ENCODE measurements around the gene TYRO3.
A peak's percentile ranks its signal among the peaks of the same experiment; 100 is the strongest.

The TYRO3 gene

DNA sequence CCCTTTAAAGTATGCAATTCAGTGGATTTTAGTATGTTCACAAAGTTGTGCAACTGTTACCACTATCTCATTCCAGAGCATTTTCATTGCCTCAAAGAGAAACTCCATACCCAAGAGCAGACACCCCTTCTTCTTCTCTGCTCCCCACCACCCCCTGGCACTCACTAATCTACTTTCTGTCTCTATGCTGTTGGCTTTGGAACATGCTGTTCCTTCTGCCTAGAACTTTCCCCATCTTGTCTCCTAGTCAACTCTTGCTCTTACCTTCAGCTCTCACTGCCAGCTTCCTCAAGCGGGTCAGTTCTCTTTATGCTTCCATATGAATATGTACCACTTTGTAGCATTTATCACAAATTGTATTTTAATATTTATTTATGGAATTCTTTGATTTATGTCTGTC is 50.1 kb downstream of the TYRO3 start:
- DNase-seq = no peak

- DNase-seq = no peak
Observed at GRCh38 chr15:41610048-41610447, 51.0 kb downstream of the TYRO3 start.

DNA sequence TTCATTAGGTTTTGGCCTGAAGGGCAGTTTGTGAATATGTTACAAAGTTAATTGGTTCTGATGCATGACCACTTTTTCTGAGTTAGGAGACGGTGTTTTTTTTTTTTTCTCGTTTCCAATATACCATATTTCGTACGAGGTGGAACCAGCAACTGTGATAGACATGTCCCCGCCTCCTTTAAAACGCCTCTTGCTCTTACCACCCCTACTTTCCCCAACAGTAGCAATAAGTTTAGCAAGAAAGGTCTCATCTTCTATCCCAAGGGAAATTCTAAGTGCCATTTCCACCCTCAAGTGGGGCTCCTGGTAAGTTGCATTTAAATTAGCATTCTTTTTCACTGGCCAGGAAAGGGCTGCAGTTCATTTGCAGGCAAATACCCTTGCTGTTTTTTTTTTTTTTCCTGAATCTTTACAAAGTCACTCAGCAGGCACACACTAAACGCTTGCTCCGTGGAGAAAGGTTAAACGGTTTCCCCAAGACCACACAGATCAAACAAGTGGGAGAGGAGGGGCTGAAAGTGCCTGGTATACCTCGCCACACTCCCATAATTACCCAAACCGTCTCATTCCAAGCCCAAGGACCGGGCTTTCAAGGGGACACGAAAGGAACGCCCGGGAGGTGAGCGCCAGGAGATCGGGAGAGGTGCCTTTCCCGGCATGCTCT is 61.7 kb downstream of the TYRO3 start:
- DNase-seq = no peak

- DNase-seq = peak; percentile 46
Observed at GRCh38 chr15:41621200-41622193, 62.5 kb downstream of the TYRO3 start.

GRCh38 chr15:41622901-41623300 is 63.9 kb downstream of the TYRO3 start:
- DNase-seq = no peak

GRCh38 chr15:41627203-41627602 is 68.2 kb downstream of the TYRO3 start:
- DNase-seq = no peak

DNA sequence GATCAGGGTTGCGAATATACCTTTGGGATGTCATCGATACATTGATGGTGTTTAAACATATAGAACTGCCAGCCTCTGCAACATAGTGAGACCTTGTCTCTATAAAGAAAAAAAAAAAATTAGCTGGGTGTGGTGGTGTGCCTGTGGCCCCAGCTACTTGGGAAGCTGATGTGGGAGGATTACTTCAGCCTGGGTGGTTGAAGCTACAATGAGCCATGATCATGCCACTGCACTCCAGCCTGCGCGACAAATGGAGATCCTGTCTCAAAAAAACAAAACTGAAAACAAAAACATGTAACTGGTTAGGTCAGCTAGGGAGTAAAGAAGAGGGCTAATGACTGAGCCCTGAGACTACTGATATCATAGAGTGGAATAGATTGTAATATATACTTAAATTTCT is 70.5 kb downstream of the TYRO3 start:
- DNase-seq = no peak

- DNase-seq = no peak
Observed at GRCh38 chr15:41629883-41630282, 70.9 kb downstream of the TYRO3 start.

DNA sequence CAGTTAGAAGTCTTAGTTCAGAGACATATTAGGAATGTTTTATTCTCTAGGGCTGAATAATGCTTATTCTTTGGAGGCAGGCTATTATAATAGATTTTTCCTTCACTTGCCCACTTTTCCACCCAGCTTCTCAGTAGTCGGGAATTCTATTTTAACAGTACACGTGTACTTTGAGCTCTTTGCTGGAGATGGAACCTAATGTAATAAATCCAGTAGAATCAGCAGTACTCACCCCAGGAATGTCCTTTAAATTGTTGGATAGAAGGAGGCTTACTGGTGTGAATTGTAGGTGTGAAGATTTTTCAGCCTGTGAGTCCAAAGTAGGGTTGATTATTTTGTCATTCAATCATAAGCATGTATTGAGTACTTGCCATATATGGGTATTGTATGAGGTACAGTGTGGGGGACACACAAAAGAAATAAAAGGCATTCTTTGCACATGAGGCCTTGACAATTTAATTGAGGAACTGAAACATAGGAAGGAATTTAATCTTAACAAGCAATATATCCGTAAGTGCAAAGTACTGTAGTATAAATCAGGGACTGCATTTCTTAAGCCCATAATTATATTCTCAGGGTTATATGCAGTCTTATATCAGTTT is 71.7 kb downstream of the TYRO3 start:
- no peak for DNase-seq

- DNase-seq = no peak
Observed at GRCh38 chr15:41631880-41632470, 73.0 kb downstream of the TYRO3 start.
